IMR-90 (cell line): Measurements from ENCODE around the gene TPCN1.

Source experiments
- CEBPB ChIP-seq: IDR thresholded peaks from 2 replicates; pipeline ENCODE4 v1.6.1; 2012; ENCODE audit warnings: low read depth, low read length, improper control_type of control experiment
- CTCF ChIP-seq: conservative IDR thresholded peaks from 2 replicates; pipeline ENCODE4 v1.5.1; 2012; ENCODE audit warnings: mild to moderate bottlenecking, low read depth, low read length, improper control_type of control experiment
- FOS ChIP-seq: fragments of 150-350 bp; IDR thresholded peaks from 2 replicates; pipeline ENCODE4 v1.6.1; 2016; ENCODE audit warnings: low read depth, low read length
- POLR2A ChIP-seq: IDR thresholded peaks from 2 replicates; pipeline ENCODE4 v1.6.1; 2012; ENCODE audit warnings: mild to moderate bottlenecking, low read depth, low read length

DNA sequence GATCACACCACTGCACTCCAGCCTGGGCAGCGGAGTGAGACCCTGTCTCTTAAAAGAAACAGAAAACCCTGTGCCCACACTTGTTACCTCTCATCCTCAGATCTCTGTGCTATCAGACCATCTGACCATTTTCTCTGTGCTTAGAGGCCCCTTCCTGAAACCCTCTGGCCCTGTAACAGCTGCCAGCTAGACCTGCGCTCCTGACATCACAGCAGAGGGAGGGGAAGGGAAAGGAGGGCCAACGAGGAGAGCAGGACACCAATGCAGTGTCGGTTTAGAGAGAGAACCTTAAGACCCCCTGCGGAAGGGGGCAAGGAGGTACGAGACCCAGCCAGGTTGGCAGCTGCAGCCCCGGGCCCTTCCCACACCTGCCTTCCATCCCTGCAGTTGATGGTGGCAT is 71.3 kb downstream of the TPCN1 start:
- no peak for TF ChIP-seq CTCF
- no peak for TF ChIP-seq POLR2A
- no peak for TF ChIP-seq CEBPB
- TF ChIP-seq FOS: no peak
